GM23338 (cell line): ENCODE results near the gene SLC52A3.

Source experiments
- CREB1 ChIP-seq: fragments of 250-450 bp; sonication (Bioruptor Pico); IDR thresholded peaks from 2 replicates; pipeline ENCODE4 v1.5.0; 2020; ENCODE audit warnings: low read depth, mild to moderate bottlenecking, moderate library complexity
- ETS1 ChIP-seq: IDR thresholded peaks from 2 replicates; pipeline ENCODE4 v1.6.1; 2016; ENCODE audit warnings: antibody characterized with exemption
- EZH2 ChIP-seq: fragments of 200-600 bp; sonication (generic); IDR thresholded peaks from one replicate; pipeline ENCODE4 v1.8.0; 2017; ENCODE audit warnings: antibody characterized with exemption, mild to moderate bottlenecking, low read depth; ENCODE audit not compliant: unreplicated experiment
- EZH2phosphoT487 ChIP-seq: fragments of 200-600 bp; sonication (generic); IDR thresholded peaks from one replicate; pipeline ENCODE4 v1.8.1; 2018; ENCODE audit warnings: antibody characterized with exemption; ENCODE audit not compliant: unreplicated experiment
- JUNB ChIP-seq: IDR thresholded peaks from one replicate; pipeline ENCODE4 v1.6.1; 2016; ENCODE audit warnings: antibody characterized with exemption; ENCODE audit not compliant: unreplicated experiment
- POLR2AphosphoS5 ChIP-seq: IDR thresholded peaks from 2 replicates; pipeline ENCODE4 v1.6.1; 2016; ENCODE audit warnings: antibody characterized with exemption, low read depth
- REST ChIP-seq: IDR thresholded peaks from one replicate; pipeline ENCODE4 v1.6.1; 2018; ENCODE audit warnings: antibody characterized with exemption; ENCODE audit not compliant: unreplicated experiment
- TF ChIP-seq, protein P1 (sequence below), 2 experiments: fragments of 200-600 bp in 1 of 2; sonication (generic) in 1 of 2; conservative IDR thresholded peaks; 2 replicates each; pipeline versions ENCODE4 v1.5.1 to v1.6.1; 2016 to 2017; ENCODE audit warnings: antibody characterized with exemption in 2 of 2, low read depth in 2 of 2, mild to moderate bottlenecking in 2 of 2, moderate library complexity in 1 of 2
- TF ChIP-seq, protein P2 (sequence below): fragments of 250-450 bp; sonication (Bioruptor Pico); IDR thresholded peaks from 2 replicates; pipeline ENCODE4 v1.5.0; 2020; ENCODE audit warnings: mild to moderate bottlenecking, moderate library complexity

- TF ChIP-seq, protein P1, sequence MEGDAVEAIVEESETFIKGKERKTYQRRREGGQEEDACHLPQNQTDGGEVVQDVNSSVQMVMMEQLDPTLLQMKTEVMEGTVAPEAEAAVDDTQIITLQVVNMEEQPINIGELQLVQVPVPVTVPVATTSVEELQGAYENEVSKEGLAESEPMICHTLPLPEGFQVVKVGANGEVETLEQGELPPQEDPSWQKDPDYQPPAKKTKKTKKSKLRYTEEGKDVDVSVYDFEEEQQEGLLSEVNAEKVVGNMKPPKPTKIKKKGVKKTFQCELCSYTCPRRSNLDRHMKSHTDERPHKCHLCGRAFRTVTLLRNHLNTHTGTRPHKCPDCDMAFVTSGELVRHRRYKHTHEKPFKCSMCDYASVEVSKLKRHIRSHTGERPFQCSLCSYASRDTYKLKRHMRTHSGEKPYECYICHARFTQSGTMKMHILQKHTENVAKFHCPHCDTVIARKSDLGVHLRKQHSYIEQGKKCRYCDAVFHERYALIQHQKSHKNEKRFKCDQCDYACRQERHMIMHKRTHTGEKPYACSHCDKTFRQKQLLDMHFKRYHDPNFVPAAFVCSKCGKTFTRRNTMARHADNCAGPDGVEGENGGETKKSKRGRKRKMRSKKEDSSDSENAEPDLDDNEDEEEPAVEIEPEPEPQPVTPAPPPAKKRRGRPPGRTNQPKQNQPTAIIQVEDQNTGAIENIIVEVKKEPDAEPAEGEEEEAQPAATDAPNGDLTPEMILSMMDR (conservative IDR thresholded peaks at IDR 0.05; ENCODE audit: low read depth in 2 of 2): no peak
- TF ChIP-seq EZH2 (no peak), POLR2AphosphoS5 (no peak), EZH2phosphoT487 (no peak), REST (no peak), ETS1 (no peak), JUNB (no peak), CREB1 (CRISPR knock-in tag) (no peak)
- TF ChIP-seq, protein P2, sequence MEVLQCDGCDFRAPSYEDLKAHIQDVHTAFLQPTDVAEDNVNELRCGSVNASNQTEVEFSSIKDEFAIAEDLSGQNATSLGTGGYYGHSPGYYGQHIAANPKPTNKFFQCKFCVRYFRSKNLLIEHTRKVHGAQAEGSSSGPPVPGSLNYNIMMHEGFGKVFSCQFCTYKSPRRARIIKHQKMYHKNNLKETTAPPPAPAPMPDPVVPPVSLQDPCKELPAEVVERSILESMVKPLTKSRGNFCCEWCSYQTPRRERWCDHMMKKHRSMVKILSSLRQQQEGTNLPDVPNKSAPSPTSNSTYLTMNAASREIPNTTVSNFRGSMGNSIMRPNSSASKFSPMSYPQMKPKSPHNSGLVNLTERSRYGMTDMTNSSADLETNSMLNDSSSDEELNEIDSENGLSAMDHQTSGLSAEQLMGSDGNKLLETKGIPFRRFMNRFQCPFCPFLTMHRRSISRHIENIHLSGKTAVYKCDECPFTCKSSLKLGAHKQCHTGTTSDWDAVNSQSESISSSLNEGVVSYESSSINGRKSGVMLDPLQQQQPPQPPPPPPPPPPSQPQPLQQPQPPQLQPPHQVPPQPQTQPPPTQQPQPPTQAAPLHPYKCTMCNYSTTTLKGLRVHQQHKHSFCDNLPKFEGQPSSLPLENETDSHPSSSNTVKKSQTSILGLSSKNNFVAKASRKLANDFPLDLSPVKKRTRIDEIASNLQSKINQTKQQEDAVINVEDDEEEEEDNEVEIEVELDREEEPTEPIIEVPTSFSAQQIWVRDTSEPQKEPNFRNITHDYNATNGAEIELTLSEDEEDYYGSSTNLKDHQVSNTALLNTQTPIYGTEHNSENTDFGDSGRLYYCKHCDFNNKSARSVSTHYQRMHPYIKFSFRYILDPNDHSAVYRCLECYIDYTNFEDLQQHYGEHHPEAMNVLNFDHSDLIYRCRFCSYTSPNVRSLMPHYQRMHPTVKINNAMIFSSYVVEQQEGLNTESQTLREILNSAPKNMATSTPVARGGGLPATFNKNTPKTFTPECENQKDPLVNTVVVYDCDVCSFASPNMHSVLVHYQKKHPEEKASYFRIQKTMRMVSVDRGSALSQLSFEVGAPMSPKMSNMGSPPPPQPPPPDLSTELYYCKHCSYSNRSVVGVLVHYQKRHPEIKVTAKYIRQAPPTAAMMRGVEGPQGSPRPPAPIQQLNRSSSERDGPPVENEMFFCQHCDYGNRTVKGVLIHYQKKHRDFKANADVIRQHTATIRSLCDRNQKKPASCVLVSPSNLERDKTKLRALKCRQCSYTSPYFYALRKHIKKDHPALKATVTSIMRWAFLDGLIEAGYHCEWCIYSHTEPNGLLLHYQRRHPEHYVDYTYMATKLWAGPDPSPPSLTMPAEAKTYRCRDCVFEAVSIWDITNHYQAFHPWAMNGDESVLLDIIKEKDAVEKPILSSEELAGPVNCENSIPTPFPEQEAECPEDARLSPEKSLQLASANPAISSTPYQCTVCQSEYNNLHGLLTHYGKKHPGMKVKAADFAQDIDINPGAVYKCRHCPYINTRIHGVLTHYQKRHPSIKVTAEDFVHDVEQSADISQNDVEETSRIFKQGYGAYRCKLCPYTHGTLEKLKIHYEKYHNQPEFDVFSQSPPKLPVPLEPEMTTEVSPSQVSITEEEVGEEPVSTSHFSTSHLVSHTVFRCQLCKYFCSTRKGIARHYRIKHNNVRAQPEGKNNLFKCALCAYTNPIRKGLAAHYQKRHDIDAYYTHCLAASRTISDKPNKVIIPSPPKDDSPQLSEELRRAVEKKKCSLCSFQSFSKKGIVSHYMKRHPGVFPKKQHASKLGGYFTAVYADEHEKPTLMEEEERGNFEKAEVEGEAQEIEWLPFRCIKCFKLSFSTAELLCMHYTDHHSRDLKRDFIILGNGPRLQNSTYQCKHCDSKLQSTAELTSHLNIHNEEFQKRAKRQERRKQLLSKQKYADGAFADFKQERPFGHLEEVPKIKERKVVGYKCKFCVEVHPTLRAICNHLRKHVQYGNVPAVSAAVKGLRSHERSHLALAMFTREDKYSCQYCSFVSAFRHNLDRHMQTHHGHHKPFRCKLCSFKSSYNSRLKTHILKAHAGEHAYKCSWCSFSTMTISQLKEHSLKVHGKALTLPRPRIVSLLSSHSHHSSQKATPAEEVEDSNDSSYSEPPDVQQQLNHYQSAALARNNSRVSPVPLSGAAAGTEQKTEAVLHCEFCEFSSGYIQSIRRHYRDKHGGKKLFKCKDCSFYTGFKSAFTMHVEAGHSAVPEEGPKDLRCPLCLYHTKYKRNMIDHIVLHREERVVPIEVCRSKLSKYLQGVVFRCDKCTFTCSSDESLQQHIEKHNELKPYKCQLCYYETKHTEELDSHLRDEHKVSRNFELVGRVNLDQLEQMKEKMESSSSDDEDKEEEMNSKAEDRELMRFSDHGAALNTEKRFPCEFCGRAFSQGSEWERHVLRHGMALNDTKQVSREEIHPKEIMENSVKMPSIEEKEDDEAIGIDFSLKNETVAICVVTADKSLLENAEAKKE (CRISPR knock-in tag): no peak
Measured at GRCh38 chr20:725491-725890, 42.8 kb downstream of the SLC52A3 start.
